Astrocyte of the cerebellum (primary cell): ENCODE data around the gene AFG1L.
"Not testable (repeated sequence)": the region's sequence is repeated elsewhere in the genome, so short reads cannot be mapped to it uniquely, and the experiment has no call there.

Source experiments
- DNase-seq: peaks from one replicate; pipeline ENCODE4 v3.0.0-alpha.2; 2011; ENCODE audit warnings: low read depth
- H3K4me3 ChIP-seq: 2 replicates; pipeline ENCODE4 v1.5.1; 2011; ENCODE audit warnings: mild to moderate bottlenecking, low read depth, low read length, moderate library complexity
- CTCF ChIP-seq: IDR thresholded peaks from 2 replicates; pipeline ENCODE4 v1.5.1; 2012; ENCODE audit warnings: low read length, low read depth, moderate library complexity, mild to moderate bottlenecking; ENCODE audit errors: missing control alignments
- in situ Hi-C: cut with HindIII; loops from 2 replicates; pipeline ENCODE4 v1.10.0; 2017; ENCODE audit warnings: low sequenced_read_pairs

Gene AFG1L

GRCh38 chr6:108366236-108366635 lies 71.4 kb downstream of the AFG1L start:
- DNase-seq = no peak
- in situ Hi-C loops = no loop called here
- TF ChIP-seq CTCF = no peak

GRCh38 chr6:108368431-108369030 lies 73.7 kb downstream of the AFG1L start:
- no peak overlapping the region for H3K4me3 ChIP-seq
- in situ Hi-C loops = no loop called here
- TF ChIP-seq CTCF = no peak
- no peak for DNase-seq

More at GRCh38 chr6:108366236-108366635, 71.4 kb downstream of the AFG1L start:
- no peak overlapping the region for H3K4me3 ChIP-seq

- no peak for TF ChIP-seq CTCF
- no peak for DNase-seq
- no peak overlapping the region for H3K4me3 ChIP-seq
- in situ Hi-C loops = no loop called here
Observed at GRCh38 chr6:108380876-108381275, 86.0 kb downstream of the AFG1L start.

- DNase-seq = no peak
- H3K4me3 ChIP-seq = no peak overlapping the region
- in situ Hi-C loops = no loop called here
- no peak for TF ChIP-seq CTCF
Observed at GRCh38 chr6:108383981-108384380, 89.1 kb downstream of the AFG1L start.

- DNase-seq, in situ Hi-C loops, H3K4me3 ChIP-seq: not testable (repeated sequence)
Observed at GRCh38 chr6:108389190-108389589, 94.3 kb downstream of the AFG1L start.

- DNase-seq = no peak
- in situ Hi-C loops = no loop called here
- TF ChIP-seq CTCF = no peak
- H3K4me3 ChIP-seq = no peak overlapping the region
Observed at GRCh38 chr6:108395297-108395696, 100.4 kb downstream of the AFG1L start.

GRCh38 chr6:108403236-108403635 lies 108.4 kb downstream of the AFG1L start:
- no peak for DNase-seq
- no peak for TF ChIP-seq CTCF
- no peak overlapping the region for H3K4me3 ChIP-seq
- in situ Hi-C loops = no loop called here
